GM21390 (cell line): ENCODE results near the gene HDLBP.

Source experiments
- ATAC-seq: cut with Tn5 transposase; IDR thresholded peaks from one replicate; pipeline ENCODE4 v1.9.1; 2021; ENCODE audit not compliant: unreplicated experiment

HDLBP gene

GRCh38 chr2:241254904-241255351, 60.5 kb downstream of the HDLBP start:
- no peak for ATAC-seq

DNA sequence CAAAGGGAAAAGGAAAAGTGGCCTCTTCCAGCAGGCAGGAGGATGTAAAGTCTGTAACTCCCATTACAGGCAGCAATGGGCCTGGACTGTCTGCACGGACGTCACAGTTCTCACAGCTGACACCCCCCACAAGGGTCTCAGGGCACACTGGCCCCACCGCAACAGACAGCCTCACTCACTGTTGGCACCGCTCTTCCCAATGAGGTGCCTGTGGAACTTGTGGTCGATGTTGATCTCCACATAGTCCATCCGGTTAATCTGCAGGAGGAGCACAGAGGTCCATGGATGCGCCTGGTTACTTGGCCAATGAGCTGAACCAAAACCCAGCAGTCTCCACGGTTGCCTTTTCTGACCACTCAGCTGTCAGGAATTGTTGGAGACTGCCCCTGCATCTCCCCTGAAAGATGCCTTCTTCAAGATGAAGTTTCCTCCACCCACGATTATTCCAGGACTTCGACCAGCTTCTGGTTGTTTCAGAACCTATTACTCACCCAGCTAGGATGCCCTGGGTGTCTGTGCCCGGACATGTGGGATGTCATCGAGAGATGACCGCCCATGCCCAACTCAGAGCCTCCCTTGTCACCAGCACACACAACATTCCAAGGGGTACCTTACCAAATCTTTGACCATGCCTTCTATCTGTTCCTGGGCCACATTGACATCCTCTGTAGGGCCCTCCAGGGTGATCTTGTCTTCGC, 62.5 kb downstream of the HDLBP start:
- ATAC-seq: no peak

DNA sequence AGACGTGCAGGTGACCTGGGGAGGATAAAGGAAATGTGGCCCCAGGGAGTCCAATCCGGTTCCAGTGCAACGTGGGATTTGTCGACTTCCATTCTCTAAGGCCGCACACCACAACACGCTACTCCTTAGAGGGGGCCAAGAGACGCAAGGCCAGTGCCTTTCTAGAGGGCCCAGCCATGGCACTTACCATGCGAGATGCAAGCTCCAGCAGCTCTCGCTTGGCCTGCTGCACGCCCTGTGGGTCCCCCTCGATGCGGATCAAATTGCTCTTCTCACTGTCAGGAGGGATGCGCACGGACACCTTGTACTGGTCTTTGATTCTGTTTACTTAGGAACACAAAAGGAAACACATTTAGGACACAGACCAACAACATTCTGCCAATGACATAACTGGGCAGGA, 65.8 kb downstream of the HDLBP start:
- ATAC-seq: no peak

- no peak for ATAC-seq
These were observed 66.6 kb downstream of the HDLBP start for GRCh38 chr2:241248897-241249296.

DNA sequence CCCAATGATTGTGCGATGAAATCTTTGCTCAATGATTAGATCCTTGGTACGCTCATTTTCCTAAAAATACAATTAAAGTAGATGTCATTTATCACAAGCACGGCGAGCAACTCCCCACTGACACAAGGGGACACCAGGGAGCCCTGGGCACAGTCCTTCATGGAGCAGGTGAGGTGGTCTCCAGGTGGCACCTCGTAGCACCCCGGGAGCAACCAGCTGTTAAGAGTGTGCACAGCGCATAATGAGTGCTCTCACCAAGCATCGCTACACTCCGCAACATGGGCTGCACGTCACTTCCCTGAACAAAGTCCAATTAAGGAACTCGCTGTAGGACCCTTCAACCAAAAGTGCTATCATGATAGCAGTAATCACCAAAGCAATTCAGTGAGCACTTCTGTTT, 67.2 kb downstream of the HDLBP start:
- no peak for ATAC-seq

DNA sequence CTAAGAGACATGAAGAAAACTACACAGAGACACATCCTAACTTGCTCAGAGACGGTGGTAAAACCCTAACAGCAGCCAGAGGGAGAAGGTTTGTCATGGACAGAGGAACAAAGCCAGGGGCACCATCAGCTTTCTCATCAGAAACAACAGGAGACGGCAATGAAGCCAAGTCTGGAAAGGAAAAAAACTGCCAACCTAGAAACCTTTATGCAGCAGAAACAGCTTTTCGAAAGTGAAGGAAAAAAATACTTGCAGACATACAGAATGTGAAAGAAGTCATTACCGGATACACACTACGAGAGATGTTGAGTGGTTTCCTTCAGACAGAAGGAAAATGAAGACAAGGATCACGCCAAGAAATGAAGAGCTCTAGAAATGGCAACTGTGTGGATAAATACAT, 71.1 kb downstream of the HDLBP start:
- ATAC-seq: no peak

DNA sequence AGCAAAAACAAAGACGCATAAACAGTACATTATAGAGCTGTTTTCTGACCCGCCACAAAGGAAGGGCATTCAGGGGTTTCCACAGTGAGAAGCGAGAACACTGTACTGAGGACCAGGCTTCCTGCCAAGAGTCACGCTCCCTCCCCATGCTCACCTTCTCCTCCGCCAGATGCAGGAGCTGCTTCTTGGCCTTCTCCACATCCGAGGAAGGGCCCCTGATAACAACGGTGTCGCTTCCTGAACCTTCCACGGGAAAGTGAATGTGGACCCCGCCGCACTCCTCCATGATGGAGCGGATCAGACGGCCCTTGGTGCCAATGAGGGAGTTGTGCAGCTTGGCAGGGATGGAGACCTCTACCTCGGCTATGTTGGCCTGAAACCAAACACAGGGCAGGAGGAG, 73.2 kb downstream of the HDLBP start:
- no peak for ATAC-seq

GRCh38 chr2:241241669-241242068, 73.8 kb downstream of the HDLBP start:
- no peak for ATAC-seq

DNA sequence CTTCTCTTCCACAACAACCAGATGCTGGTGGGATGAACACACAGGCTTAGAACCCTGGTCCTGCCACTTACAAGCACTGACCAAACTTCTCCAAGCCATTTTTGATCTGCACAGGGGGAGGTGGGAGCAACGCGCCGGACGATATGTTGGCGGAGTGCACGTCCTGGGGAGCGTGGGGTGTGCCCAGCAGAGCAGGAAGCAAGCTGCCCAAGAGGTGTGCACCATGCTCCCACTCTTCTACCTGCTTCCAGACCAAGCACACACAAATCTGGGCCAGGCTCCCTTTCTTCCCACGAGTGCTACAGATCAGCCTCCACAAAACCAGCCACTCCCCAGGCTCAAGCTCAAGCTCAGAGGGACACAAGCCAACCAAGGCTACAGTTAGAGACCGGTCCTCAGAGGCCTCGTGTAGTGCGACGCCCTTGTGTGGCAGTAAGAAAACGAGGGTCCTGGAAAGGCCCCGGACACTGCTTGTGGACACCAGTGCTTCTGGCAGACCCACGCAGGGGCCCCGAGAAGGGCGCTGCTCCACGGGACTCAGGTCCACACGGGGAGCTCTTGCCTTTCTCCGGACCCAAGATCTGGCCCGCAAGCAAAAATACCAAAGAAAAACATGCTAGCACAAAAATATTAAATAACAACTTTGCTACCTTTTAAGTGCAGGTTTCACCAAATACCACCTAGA, 75.0 kb downstream of the HDLBP start:
- ATAC-seq: no peak

DNA sequence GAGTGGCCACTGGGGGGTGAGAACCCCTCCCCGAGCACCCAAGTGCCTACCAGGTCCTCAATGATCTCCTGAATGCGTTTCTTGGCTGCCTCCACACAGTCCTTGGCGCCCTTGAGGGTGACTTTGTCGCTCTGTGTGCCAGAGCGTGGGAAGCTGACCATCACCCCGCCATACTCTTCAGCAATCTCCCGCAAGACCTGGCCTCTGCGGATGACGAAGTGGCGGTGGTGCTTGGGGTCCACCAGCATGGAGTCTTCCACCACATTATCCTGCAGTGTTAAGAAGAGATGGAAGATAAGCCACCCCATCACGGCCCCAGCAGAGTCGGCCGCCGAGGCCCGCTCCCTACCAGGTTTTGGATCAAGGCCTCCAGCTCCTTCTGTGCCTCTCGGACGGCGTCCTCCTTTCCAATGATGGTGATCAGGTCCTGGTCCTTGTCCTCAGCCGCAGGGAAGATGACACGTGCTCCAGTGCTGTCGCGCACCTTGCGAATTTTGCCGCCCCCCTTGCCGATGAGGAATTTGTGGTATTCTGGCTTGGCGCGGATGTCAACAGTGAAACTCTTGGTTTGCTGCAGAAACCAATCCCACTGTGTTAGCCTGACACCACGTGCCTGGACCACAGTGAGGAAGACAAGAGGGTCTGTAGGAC, 75.8 kb downstream of the HDLBP start:
- no peak for ATAC-seq

DNA sequence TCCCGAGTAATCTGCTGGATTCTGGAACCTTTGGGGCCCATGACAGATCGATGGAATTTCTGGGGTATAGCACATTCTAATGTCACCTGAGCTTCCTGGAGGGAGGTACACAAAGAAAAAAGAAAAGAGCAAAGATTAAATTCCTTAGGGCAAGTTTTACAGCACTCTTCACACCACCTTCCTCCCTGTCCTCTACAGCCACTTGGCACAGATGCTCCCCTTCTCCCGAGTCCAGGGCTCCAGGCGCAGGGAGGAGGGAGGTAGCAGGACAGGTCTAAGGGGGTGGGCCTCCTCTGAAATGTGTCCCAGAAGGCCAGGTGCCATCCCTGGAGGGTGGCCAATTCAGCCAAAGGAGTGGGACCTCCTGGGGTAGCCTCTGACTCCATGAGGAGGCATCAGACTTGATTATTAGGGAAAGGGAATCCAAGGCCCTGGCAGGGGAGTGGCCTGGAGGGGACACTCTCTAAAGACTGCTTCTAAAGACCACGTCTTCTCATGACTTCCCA, 76.7 kb downstream of the HDLBP start:
- no peak for ATAC-seq

DNA sequence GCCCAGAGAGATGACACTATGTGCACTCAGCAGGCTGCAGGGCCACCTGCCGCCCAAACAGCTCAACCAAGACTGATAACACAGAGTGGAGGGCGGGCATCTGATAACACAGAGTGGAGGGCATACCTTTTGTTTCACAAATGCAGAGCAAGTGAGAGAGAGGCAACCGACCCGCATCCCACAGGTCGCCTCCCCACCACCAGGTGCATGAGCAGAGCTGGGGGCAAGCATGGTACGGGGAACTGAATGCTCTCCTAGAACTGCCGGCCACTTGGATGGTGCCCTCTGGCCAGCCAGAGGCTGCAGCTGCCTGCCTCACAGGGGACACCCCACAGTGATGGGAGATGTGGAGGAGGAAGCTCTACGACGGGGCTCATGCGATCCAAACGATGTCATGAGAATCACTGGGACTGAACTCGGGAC, 77.5 kb downstream of the HDLBP start:
- no peak for ATAC-seq

DNA sequence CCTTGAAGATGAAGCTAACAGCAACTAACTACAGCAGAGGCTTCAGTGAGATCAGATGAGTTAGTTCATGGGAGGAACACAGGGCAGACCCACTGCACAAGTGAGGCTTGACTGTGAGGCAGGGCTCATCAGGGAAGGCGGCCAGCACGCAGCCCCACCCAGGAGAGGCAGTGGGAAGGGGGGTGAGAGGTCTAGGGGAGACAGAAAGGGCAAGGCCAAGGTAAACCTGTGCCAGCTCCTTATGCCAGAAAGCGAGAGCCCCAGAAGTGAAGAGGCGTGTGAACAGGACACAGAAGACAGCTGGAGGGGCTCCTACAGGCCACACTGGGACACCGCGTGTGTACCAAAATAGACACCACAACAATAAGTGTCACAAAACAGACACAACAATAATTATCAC, 78.4 kb downstream of the HDLBP start:
- ATAC-seq: no peak

DNA sequence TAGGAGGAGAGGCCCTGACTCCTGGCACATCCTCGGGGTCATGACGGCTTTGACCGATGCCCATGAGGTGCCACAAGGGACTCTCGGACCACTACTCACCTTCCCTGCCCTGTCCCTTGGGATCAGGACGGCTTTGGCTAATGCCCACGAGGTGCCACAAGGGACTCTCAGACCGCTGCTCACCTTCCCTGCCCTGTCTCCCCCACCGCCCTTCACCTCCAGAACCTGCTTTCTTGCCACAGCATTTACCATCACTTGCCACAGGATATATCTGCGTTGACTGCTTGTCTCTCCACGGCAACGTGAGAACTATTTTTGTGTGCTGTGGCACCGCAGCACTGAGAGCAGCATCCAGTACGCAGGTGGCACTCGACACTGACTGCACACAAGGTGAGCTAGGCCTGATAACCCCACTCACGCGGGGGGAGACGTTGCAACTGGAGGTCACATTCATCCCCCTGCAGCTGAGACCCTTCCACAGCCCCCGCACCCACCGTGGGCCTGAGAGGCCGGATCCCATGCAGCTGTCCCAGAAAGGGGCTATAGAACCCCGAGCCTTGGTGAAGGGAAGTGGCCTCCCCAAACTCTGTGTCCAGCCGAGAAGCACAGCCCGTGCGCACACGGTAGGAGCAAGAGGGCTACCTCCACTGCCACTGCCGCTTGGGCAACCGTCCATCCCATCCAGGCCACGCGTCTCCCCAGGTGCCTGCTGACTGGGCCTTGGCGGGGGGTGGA, 79.4 kb downstream of the HDLBP start:
- no peak for ATAC-seq

- no peak for ATAC-seq
These were observed 80.3 kb downstream of the HDLBP start for GRCh38 chr2:241234962-241235740.

GRCh38 chr2:241234066-241234790, 81.2 kb downstream of the HDLBP start:
- ATAC-seq: no peak

DNA sequence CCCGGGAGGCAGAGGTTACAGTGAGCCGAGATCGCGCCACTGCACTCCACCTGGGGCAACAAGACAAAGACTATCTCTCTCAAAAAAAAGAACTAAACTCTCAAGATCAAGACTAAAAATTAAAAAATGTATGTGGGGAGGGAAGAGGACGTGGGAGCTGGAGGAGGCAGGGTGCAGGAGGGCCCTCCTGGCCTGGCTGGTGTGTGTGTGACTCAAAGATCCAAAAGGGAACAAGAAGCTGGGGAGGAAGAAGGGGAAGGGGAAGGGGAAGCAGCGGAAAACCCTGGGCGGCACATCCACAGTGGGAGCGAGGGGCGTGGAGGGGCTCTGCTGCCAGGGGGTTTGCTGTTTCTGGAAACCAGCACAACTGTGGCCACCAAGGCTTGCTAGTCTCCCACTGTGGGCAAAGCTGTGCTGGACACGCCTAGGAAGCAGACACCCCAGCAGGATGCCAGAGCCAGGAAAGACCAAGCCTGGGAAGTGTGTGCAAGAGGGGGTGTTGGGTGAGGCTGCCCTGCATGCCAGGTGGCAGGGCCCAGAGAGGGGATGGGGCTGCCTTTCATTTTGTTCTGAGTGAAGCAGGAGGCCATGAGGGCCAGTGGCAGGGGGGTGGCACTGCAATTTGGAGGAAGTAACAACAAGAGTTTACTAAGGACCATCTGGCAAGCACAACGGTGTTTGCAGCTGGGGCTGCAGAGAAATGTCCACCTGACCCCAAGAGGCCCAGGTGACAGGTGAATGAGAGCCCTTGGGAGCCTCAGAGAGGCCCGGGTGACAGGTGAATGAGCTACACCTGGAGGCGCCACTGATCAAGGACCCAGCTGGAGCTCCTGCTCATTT, 82.5 kb downstream of the HDLBP start:
- no peak for ATAC-seq

- no peak for ATAC-seq
These were observed 85.0 kb downstream of the HDLBP start for GRCh38 chr2:241230435-241230834.
